WTC11 (cell line): ENCODE measurements around the gene DDX20. TPM values are rescaled to one million over a fixed set of nuclear protein-coding genes. Genes with fewer than 3 reads are reported as not detected.
"Not testable (repeated sequence)": the region's sequence is repeated elsewhere in the genome, so short reads cannot be mapped to it uniquely, and the experiment has no call there.

Experiments used
- ATAC-seq: fragments of 200-7000 bp; cut with Tn5 transposase; 2 replicates; pipeline ENCODE4 v1.10.0; 2021; ENCODE audit warnings: mild to moderate bottlenecking, moderate library complexity
- CTCF ChIA-PET: fragments of 300-600 bp; sonication (Branson Sonifier 250); formaldehyde crosslinking; loops from one replicate; lab custom pipeline; 2021; ENCODE audit warnings: antibody characterized with exemption; lab: Charles Lee
- POLR2A ChIA-PET: fragments of 350-600 bp; sonication (Branson Sonifier 250); formaldehyde crosslinking; loops from one replicate; lab custom pipeline; 2021; ENCODE audit warnings: antibody characterized with exemption; lab: Charles Lee
- DNase-seq: peaks from one replicate; pipeline ENCODE4 v3.0.0; 2021; ENCODE audit warnings: low spot score
- H3K27ac Mint-ChIP-seq: 2 replicates; pipeline ENCODE4 v1.8.0; 2021; ENCODE audit warnings: mixed read lengths
- H3K27me3 Mint-ChIP-seq: 2 replicates; pipeline ENCODE4 v1.8.0; 2021; ENCODE audit warnings: low read depth, mild to moderate bottlenecking, moderate library complexity, mixed read lengths
- H3K36me3 Mint-ChIP-seq: 2 replicates; pipeline ENCODE4 v1.8.0; 2021; ENCODE audit warnings: mixed read lengths
- H3K4me1 Mint-ChIP-seq: 2 replicates; pipeline ENCODE4 v1.8.0; 2022; ENCODE audit warnings: mixed read lengths
- H3K4me3 Mint-ChIP-seq: 2 replicates; pipeline ENCODE4 v1.8.0; 2021; ENCODE audit warnings: mild to moderate bottlenecking, moderate library complexity, mixed read lengths
- H3K9me3 Mint-ChIP-seq: 2 replicates; pipeline ENCODE4 v1.8.0; 2021; ENCODE audit warnings: mixed read lengths
- ATF1 ChIP-seq: sonication (generic); formaldehyde crosslinking; IDR thresholded peaks from 2 replicates; pipeline ENCODE4 v1.8.1; 2023; ENCODE audit warnings: mild to moderate bottlenecking, moderate library complexity, missing genetic modification reagents
- ELF4 ChIP-seq: sonication (generic); formaldehyde crosslinking; IDR thresholded peaks from 2 replicates; pipeline ENCODE4 v1.8.1; 2022; ENCODE audit warnings: low read depth, mild to moderate bottlenecking, moderate library complexity, missing genetic modification reagents
- ESRRA ChIP-seq: sonication (generic); formaldehyde crosslinking; IDR thresholded peaks from 2 replicates; pipeline ENCODE4 v1.8.1; 2022; ENCODE audit warnings: mild to moderate bottlenecking, missing genetic modification reagents, borderline replicate concordance
- ETV6 ChIP-seq: sonication (generic); formaldehyde crosslinking; IDR thresholded peaks from 2 replicates; pipeline ENCODE4 v1.8.1; 2022; ENCODE audit warnings: mild to moderate bottlenecking, missing genetic modification reagents
- FOXP1 ChIP-seq: sonication (generic); formaldehyde crosslinking; IDR thresholded peaks from 2 replicates; pipeline ENCODE4 v1.8.0; 2022; ENCODE audit warnings: missing genetic modification reagents, mild to moderate bottlenecking, moderate library complexity, borderline replicate concordance
- GTF2I ChIP-seq: fragments of 250-450 bp; sonication (Bioruptor Pico); conservative IDR thresholded peaks from 2 replicates; pipeline ENCODE4 v1.4.0; 2021; ENCODE audit warnings: mild to moderate bottlenecking
- HMGA2 ChIP-seq: fragments of 250-450 bp; sonication (Bioruptor Pico); IDR thresholded peaks from 2 replicates; pipeline ENCODE4 v1.4.0; 2021; ENCODE audit warnings: mild to moderate bottlenecking, moderate library complexity
- IRF2 ChIP-seq: sonication (generic); formaldehyde crosslinking; IDR thresholded peaks from 2 replicates; pipeline ENCODE4 v1.8.0; 2022; ENCODE audit warnings: low read depth, missing genetic modification reagents, borderline replicate concordance
- KAT7 ChIP-seq: sonication (generic); formaldehyde crosslinking; IDR thresholded peaks from 2 replicates; pipeline ENCODE4 v1.8.1; 2023; ENCODE audit warnings: missing genetic modification reagents, mild to moderate bottlenecking, borderline replicate concordance
- MYBL2 ChIP-seq: sonication (generic); formaldehyde crosslinking; IDR thresholded peaks from 2 replicates; pipeline ENCODE4 v1.8.1; 2023; ENCODE audit warnings: mild to moderate bottlenecking, moderate library complexity, missing genetic modification reagents
- OVOL2 ChIP-seq: fragments of 250-450 bp; sonication (Bioruptor Pico); IDR thresholded peaks from 2 replicates; pipeline ENCODE4 v1.9.0; 2021; ENCODE audit warnings: mild to moderate bottlenecking, borderline replicate concordance
- PRRX2 ChIP-seq: fragments of 250-450 bp; sonication (Bioruptor Pico); IDR thresholded peaks from 2 replicates; pipeline ENCODE4 v1.8.0; 2021; ENCODE audit warnings: mild to moderate bottlenecking
- SMAD4 ChIP-seq: sonication (generic); formaldehyde crosslinking; IDR thresholded peaks from 2 replicates; pipeline ENCODE4 v1.8.0; 2022; ENCODE audit warnings: mild to moderate bottlenecking, missing genetic modification reagents
- SP1 ChIP-seq: sonication (generic); formaldehyde crosslinking; conservative IDR thresholded peaks from 2 replicates; pipeline ENCODE4 v1.8.1; 2022; ENCODE audit warnings: missing genetic modification reagents
- TEAD4 ChIP-seq: sonication (generic); formaldehyde crosslinking; IDR thresholded peaks from 2 replicates; pipeline ENCODE4 v1.8.0; 2022; ENCODE audit warnings: mild to moderate bottlenecking, missing genetic modification reagents
- TP53 ChIP-seq: sonication (generic); formaldehyde crosslinking; IDR thresholded peaks from 2 replicates; pipeline ENCODE4 v1.8.1; 2023; ENCODE audit warnings: mild to moderate bottlenecking, missing genetic modification reagents
- ZNF121 ChIP-seq: sonication (generic); formaldehyde crosslinking; IDR thresholded peaks from 2 replicates; pipeline ENCODE4 v1.8.0; 2023; ENCODE audit warnings: missing genetic modification reagents
- ZNF232 ChIP-seq: sonication (generic); formaldehyde crosslinking; IDR thresholded peaks from 2 replicates; pipeline ENCODE4 v1.8.0; 2022; ENCODE audit warnings: mild to moderate bottlenecking, missing genetic modification reagents
- ZNF317 ChIP-seq: sonication (generic); formaldehyde crosslinking; IDR thresholded peaks from 2 replicates; pipeline ENCODE4 v1.8.1; 2023; ENCODE audit warnings: low read depth, mild to moderate bottlenecking, moderate library complexity, missing genetic modification reagents, borderline replicate concordance
- total RNA-seq: library from RNA; stranded (reverse); gene quantifications from 3 replicates; pipeline ENCODE4 v1.2.3, GENCODE V29; 2021
- TF ChIP-seq, protein P1 (sequence below): sonication (generic); formaldehyde crosslinking; IDR thresholded peaks from 2 replicates; pipeline ENCODE4 v1.8.1; 2022; ENCODE audit warnings: low read depth, mild to moderate bottlenecking, moderate library complexity, missing genetic modification reagents, borderline replicate concordance
- TF ChIP-seq, protein P2 (sequence below): sonication (generic); formaldehyde crosslinking; IDR thresholded peaks from 2 replicates; pipeline ENCODE4 v1.8.0; 2023; ENCODE audit warnings: missing genetic modification reagents
- TF ChIP-seq, protein P3 (sequence below): sonication (generic); formaldehyde crosslinking; IDR thresholded peaks from 2 replicates; pipeline ENCODE4 v1.8.0; 2023; ENCODE audit warnings: missing genetic modification reagents, mild to moderate bottlenecking, borderline replicate concordance
- TF ChIP-seq, protein P4 (sequence below): fragments of 250-450 bp; sonication (Bioruptor Pico); IDR thresholded peaks from 2 replicates; pipeline ENCODE4 v1.9.0; 2021; ENCODE audit warnings: moderate library complexity, mild to moderate bottlenecking, inconsistent platforms, borderline replicate concordance
- TF ChIP-seq, protein P5 (sequence below): sonication (generic); formaldehyde crosslinking; IDR thresholded peaks from 2 replicates; pipeline ENCODE4 v1.8.0; 2022; ENCODE audit warnings: mild to moderate bottlenecking, missing genetic modification reagents

The DDX20 gene
- total RNA-seq, 1 experiment from 2014 or later = 19.3 TPM

DNA sequence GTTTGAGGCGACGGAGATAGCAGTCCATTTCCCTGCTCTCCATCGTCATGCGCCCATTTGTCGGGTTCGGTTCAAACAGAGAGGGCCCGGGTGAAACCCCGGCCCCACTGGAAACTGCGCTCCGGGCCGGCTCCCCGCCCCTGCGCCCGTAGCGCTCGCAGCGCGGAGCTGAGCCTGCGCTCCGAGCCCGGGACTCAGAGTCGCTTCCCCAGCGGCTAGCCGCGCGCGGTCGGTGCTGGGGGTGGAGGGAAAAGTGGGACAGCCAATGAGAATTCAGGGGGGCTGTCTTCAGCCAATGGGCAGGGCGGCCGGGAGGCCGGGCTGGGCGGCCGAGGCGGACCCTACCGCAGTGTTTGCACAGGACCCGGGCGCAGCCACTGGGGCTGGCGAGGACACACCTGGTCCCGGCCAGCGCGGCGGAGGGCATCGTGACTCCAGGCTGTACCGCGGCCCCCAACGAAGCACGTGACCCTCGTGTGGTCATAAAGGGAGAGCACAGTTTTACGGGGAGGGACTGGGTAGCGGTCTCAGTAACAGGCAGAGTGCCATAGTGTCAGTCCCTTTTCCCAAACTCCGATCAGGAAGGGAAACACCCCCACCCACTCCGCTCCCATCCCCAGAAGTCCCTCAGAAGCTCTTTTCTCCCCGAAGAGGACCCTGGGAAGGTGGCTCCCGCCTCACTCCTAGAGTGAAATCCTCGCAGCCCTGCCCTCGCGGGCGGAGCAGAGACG, 16.3 kb upstream of the DDX20 start, which contains the start of gene INKA2 (continued):
- TF ChIP-seq, protein P1, sequence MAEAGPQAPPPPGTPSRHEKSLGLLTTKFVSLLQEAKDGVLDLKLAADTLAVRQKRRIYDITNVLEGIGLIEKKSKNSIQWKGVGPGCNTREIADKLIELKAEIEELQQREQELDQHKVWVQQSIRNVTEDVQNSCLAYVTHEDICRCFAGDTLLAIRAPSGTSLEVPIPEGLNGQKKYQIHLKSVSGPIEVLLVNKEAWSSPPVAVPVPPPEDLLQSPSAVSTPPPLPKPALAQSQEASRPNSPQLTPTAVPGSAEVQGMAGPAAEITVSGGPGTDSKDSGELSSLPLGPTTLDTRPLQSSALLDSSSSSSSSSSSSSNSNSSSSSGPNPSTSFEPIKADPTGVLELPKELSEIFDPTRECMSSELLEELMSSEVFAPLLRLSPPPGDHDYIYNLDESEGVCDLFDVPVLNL (CRISPR knock-in tag) = no peak
- TF ChIP-seq GTF2I (no peak), OVOL2 (CRISPR knock-in tag) (no peak), PRRX2 (CRISPR knock-in tag) (no peak), TEAD4 (no peak), ZNF232 (CRISPR knock-in tag) (no peak; the same call in 1 of the 2 replicates), ESRRA (CRISPR knock-in tag) (peak; percentile 37; the same call in 1 of the 2 replicates), MYBL2 (CRISPR knock-in tag) (no peak), SMAD4 (CRISPR knock-in tag) (no peak), HMGA2 (no peak), SP1 (peak; percentile 56; the same call in 1 of the 2 replicates), ZNF317 (no peak), ATF1 (no peak), ZNF121 (CRISPR knock-in tag) (no peak), IRF2 (CRISPR knock-in tag) (no peak)
- TF ChIP-seq, protein P2, sequence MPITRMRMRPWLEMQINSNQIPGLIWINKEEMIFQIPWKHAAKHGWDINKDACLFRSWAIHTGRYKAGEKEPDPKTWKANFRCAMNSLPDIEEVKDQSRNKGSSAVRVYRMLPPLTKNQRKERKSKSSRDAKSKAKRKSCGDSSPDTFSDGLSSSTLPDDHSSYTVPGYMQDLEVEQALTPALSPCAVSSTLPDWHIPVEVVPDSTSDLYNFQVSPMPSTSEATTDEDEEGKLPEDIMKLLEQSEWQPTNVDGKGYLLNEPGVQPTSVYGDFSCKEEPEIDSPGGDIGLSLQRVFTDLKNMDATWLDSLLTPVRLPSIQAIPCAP (CRISPR knock-in tag) = no peak
- TF ChIP-seq, protein P3, sequence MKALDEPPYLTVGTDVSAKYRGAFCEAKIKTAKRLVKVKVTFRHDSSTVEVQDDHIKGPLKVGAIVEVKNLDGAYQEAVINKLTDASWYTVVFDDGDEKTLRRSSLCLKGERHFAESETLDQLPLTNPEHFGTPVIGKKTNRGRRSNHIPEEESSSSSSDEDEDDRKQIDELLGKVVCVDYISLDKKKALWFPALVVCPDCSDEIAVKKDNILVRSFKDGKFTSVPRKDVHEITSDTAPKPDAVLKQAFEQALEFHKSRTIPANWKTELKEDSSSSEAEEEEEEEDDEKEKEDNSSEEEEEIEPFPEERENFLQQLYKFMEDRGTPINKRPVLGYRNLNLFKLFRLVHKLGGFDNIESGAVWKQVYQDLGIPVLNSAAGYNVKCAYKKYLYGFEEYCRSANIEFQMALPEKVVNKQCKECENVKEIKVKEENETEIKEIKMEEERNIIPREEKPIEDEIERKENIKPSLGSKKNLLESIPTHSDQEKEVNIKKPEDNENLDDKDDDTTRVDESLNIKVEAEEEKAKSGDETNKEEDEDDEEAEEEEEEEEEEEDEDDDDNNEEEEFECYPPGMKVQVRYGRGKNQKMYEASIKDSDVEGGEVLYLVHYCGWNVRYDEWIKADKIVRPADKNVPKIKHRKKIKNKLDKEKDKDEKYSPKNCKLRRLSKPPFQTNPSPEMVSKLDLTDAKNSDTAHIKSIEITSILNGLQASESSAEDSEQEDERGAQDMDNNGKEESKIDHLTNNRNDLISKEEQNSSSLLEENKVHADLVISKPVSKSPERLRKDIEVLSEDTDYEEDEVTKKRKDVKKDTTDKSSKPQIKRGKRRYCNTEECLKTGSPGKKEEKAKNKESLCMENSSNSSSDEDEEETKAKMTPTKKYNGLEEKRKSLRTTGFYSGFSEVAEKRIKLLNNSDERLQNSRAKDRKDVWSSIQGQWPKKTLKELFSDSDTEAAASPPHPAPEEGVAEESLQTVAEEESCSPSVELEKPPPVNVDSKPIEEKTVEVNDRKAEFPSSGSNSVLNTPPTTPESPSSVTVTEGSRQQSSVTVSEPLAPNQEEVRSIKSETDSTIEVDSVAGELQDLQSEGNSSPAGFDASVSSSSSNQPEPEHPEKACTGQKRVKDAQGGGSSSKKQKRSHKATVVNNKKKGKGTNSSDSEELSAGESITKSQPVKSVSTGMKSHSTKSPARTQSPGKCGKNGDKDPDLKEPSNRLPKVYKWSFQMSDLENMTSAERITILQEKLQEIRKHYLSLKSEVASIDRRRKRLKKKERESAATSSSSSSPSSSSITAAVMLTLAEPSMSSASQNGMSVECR (CRISPR knock-in tag) = 0 out of 2 replicates have a peak, but pooled peaks have one; percentile 60
- TF ChIP-seq, protein P4, sequence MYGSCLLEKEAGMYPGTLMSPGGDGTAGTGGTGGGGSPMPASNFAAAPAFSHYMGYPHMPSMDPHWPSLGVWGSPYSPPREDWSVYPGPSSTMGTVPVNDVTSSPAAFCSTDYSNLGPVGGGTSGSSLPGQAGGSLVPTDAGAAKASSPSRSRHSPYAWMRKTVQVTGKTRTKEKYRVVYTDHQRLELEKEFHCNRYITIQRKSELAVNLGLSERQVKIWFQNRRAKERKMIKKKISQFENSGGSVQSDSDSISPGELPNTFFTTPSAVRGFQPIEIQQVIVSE (CRISPR knock-in tag) = no peak

DNA sequence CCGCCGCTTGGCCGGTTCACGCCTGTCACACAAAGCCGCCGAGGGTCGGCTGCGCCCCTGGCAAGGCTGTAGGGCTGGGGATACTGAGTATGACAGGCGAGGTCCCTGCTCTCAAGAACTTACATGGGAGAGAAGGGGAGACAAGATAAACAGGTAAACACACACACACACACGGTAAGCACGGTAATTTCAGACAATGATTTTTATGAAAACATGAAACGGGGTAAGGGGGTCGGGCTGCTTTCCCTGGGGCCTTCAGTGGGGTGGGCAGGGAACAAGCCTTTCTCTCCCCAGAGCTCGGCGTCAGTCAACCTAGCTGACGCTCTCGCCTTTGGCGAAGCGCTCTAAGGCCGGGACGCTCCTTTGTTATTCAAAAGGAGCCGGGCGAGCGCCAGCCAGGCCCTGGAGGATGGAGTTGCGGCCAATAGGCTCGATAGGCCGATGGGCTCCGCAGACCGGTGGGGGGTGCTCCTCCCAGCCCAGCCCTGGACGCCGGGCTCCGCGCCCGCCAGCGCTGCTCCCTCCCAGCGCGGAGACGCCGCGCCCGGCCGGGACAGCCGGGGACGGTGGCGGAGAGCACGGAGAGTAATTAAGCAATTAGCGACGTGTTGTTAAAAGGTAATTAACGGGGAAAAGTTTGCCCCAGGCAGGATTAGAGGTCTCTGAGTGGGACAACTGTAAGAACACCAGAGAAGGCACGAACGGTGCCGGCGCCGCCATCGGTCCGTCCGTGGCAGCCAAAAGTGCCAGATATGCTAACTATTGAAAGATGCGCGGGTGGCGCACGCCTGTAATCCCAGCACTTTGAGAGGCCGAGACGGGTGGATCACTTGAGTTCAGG, 15.6 kb upstream of the DDX20 start:
- peaks cover 23% of the 10 kb centered on the region for H3K27me3 Mint-ChIP-seq
- peak; percentile 90 for DNase-seq
- no peak overlapping the region for H3K4me3 Mint-ChIP-seq
- H3K36me3 Mint-ChIP-seq = no peaks in the 10 kb centered on the region
- TF ChIP-seq ELF4 (CRISPR knock-in tag) (no peak), TP53 (CRISPR knock-in tag) (0 out of 2 replicates have a peak, but pooled peaks have one; percentile 41), FOXP1 (CRISPR knock-in tag) (peak; percentile 3; the same call in 1 of the 2 replicates), TEAD4 (no peak), ETV6 (CRISPR knock-in tag) (peak; percentile 72), KAT7 (CRISPR knock-in tag) (0 out of 2 replicates have a peak, but pooled peaks have one; percentile 53), ZNF317 (0 out of 2 replicates have a peak, but pooled peaks have one; percentile 44)
- TF ChIP-seq, protein P5, sequence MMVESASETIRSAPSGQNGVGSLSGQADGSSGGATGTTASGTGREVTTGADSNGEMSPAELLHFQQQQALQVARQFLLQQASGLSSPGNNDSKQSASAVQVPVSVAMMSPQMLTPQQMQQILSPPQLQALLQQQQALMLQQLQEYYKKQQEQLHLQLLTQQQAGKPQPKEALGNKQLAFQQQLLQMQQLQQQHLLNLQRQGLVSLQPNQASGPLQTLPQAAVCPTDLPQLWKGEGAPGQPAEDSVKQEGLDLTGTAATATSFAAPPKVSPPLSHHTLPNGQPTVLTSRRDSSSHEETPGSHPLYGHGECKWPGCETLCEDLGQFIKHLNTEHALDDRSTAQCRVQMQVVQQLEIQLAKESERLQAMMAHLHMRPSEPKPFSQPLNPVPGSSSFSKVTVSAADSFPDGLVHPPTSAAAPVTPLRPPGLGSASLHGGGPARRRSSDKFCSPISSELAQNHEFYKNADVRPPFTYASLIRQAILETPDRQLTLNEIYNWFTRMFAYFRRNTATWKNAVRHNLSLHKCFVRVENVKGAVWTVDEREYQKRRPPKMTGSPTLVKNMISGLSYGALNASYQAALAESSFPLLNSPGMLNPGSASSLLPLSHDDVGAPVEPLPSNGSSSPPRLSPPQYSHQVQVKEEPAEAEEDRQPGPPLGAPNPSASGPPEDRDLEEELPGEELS = 0 out of 2 replicates have a peak, but pooled peaks have one; percentile 34
- ATAC-seq = peak; percentile 62
- no peaks in the 10 kb centered on the region for H3K9me3 Mint-ChIP-seq
- CTCF ChIA-PET = interaction anchor here (0.6 to 7.7 kb wide), 13 partner anchors 8 to 258 kb away, joined by 3 to 78 read pairs (median 6); no protein-coding TSS in a partner anchor
- POLR2A ChIA-PET = interaction anchor here (0.7 to 0.9 kb wide), 2 partner anchors 14 to 1405 kb away, joined by 4 read pairs; no protein-coding TSS in a partner anchor
- peaks cover 15% of the 10 kb centered on the region for H3K4me1 Mint-ChIP-seq
- peak overlapping the region; percentile 91 for H3K27ac Mint-ChIP-seq

DNA sequence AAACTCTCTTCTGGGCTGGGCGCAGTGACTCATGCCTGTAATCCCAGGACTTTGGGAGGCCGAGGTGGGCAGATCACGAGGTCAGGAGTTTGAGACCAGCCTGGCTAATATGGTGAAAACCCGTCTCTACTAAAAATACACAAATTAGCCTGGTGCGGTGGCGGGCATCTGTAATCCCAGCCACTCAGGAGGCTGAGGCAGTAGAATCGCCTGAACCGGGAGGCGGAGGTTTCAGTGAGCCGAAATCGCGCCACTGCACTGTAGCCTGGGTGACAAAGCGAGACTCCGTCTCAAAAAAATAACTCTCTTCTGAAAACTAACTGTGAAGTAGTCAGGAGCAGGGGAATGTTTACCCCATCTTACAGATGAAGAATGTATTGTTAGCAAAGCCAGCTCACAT, 13.4 kb upstream of the DDX20 start:
- POLR2A ChIA-PET = not testable (repeated sequence)
- peaks cover 23% of the 10 kb centered on the region for H3K27me3 Mint-ChIP-seq

More for the DNA sequence above, 13.4 kb upstream of the DDX20 start:
- not testable (repeated sequence) for DNase-seq, H3K36me3 Mint-ChIP-seq, H3K27ac Mint-ChIP-seq, H3K9me3 Mint-ChIP-seq, H3K4me3 Mint-ChIP-seq, ATAC-seq
- peaks cover 19% of the 10 kb centered on the region for H3K4me1 Mint-ChIP-seq
- CTCF ChIA-PET = interaction anchor here (1.2 kb wide), 1 partner anchor 26 kb away, joined by 4 read pairs; no protein-coding TSS in a partner anchor
